ENCODE measurements around the gene PLCH2. TPM values are rescaled to one million over a fixed set of nuclear protein-coding genes. Genes with fewer than 3 reads are reported as not detected.

Gene PLCH2
- total and polyA plus RNA-seq, 2 donors (not counting 3 experiments of a cell fraction or from before 2014, with no cell fraction given) = 0.19 to 0.31 TPM

- no peak for DNase-seq (ENCODE audit: low read depth, low spot score)
- intact Hi-C loops (cut with micrococcal nuclease) = no loop called here
- H3K79me2 ChIP-seq (ENCODE audit: control insufficient read depth, insufficient read depth, low read length) = no peaks in the 10 kb centered on the region
- no peaks in the 10 kb centered on the region for H3K27me3 ChIP-seq (ENCODE audit: control insufficient read depth in 2 of 2, insufficient read depth in 2 of 2, low read length in 2 of 2)
- H4K20me1 ChIP-seq (replicated peaks; ENCODE audit: control insufficient read depth, extremely low read depth, insufficient read depth, low read length) = no peaks in the 10 kb centered on the region
- dilution Hi-C loops (cut with MboI; ENCODE audit: extremely low pct_ligation_motif_present, low sequenced_read_pairs) = no loop called here
- H3K9ac ChIP-seq (replicated peaks; ENCODE audit: extremely low read depth, insufficient read depth, low read length) = no peak overlapping the region
- no peaks in the 10 kb centered on the region for H3K9me1 ChIP-seq (replicated peaks; ENCODE audit: control insufficient read depth, extremely low read depth, insufficient read depth, low read length)
- H3K27ac ChIP-seq (ENCODE audit: insufficient read depth, low read depth, low read length) = no peak overlapping the region
- H3K4me1 ChIP-seq (ENCODE audit: control insufficient read depth, extremely low read depth, insufficient read depth, low read length) = no peaks in the 10 kb centered on the region
- CTCF ChIA-PET = interaction anchor here (1.0 kb wide), 1 partner anchor 10 kb away, joined by 3 read pairs; no protein-coding TSS in a partner anchor
- no peak overlapping the region for H2AFZ ChIP-seq (ENCODE audit: low read depth, low read length)
- POLR2A ChIA-PET = no interaction called here
- H3K4me2 ChIP-seq (ENCODE audit: insufficient read depth, low read length) = no peak overlapping the region
- no peak for TF ChIP-seq MAX (IDR thresholded peaks at IDR 0.05; ENCODE audit: insufficient read depth, insufficient read length)
- H3K9me3 ChIP-seq (replicated peaks; ENCODE audit: control insufficient read depth, insufficient read depth, low read length) = no peaks in the 10 kb centered on the region
- FAIRE-seq = no peak
- no peaks in the 10 kb centered on the region for H3K36me3 ChIP-seq (ENCODE audit: control insufficient read depth in 2 of 2, extremely low read depth in 1 of 2, insufficient read depth in 2 of 2, low read length in 2 of 2)
- no TSS peak for BruUV-seq (replicated peaks)
- no peak overlapping the region for H3K4me3 ChIP-seq (replicated peaks in 1 of 3; ENCODE audit: insufficient read depth in 1 of 3, low read depth in 1 of 3, low read length in 3 of 3)
These were observed 9.8 kb upstream of the PLCH2 start for GRCh38 chr1:2466270-2466665.

GRCh38 chr1:2466958-2467554, 9.0 kb upstream of the PLCH2 start:
- no peak overlapping the region for H3K9ac ChIP-seq (replicated peaks; ENCODE audit: extremely low read depth, insufficient read depth, low read length)
- no peaks in the 10 kb centered on the region for H3K36me3 ChIP-seq (ENCODE audit: control insufficient read depth in 2 of 2, extremely low read depth in 1 of 2, insufficient read depth in 2 of 2, low read length in 2 of 2)
- H3K9me3 ChIP-seq (replicated peaks; ENCODE audit: control insufficient read depth, insufficient read depth, low read length) = no peaks in the 10 kb centered on the region
- intact Hi-C loops (cut with micrococcal nuclease) (no loop called here), dilution Hi-C loops (cut with MboI; ENCODE audit: extremely low pct_ligation_motif_present, low sequenced_read_pairs) (no loop called here)
- H3K27ac ChIP-seq (ENCODE audit: insufficient read depth, low read depth, low read length) = no peak overlapping the region
- BruUV-seq (replicated peaks) = no TSS peak
- no peaks in the 10 kb centered on the region for H3K79me2 ChIP-seq (ENCODE audit: control insufficient read depth, insufficient read depth, low read length)
- H3K9me1 ChIP-seq (replicated peaks; ENCODE audit: control insufficient read depth, extremely low read depth, insufficient read depth, low read length) = no peaks in the 10 kb centered on the region
- H3K4me2 ChIP-seq (ENCODE audit: insufficient read depth, low read length) = no peak overlapping the region
- POLR2A ChIA-PET = no interaction called here
- no peak overlapping the region for H2AFZ ChIP-seq (ENCODE audit: low read depth, low read length)
- no peak overlapping the region for H3K4me3 ChIP-seq (replicated peaks in 1 of 3; ENCODE audit: insufficient read depth in 1 of 3, low read depth in 1 of 3, low read length in 3 of 3)
- CTCF ChIA-PET = interaction anchor here (1.0 kb wide), 1 partner anchor 11 kb away, joined by 3 read pairs; no protein-coding TSS in a partner anchor
- FAIRE-seq (no peak), DNase-seq (ENCODE audit: low read depth, low spot score) (no peak)
- TF ChIP-seq POLR2A (IDR thresholded peaks at IDR 0.05; ENCODE audit: low read depth, low read length) (no peak), EZH2 (IDR thresholded peaks at IDR 0.05; ENCODE audit: borderline replicate concordance, low read depth, low read length, severe bottlenecking) (no peak), POLR2AphosphoS5 (IDR thresholded peaks at IDR 0.05; ENCODE audit: insufficient read depth, low read depth, low read length) (no peak), GATA2 (IDR thresholded peaks at IDR 0.05; ENCODE audit: insufficient read depth, insufficient read length, low read depth, low read length) (no peak), CTCF (IDR thresholded peaks at IDR 0.05; ENCODE audit: extremely low read depth in 1 of 2, insufficient read depth in 1 of 2, low read depth in 1 of 2, low read length in 2 of 2) (no peak), MYC (IDR thresholded peaks at IDR 0.05; ENCODE audit: low read depth, low read length) (no peak), JUN (IDR thresholded peaks at IDR 0.05; ENCODE audit: borderline replicate concordance, insufficient read depth, insufficient read length, low read depth) (no peak), FOS (IDR thresholded peaks at IDR 0.05; ENCODE audit: borderline replicate concordance, insufficient read depth, low read length) (no peak)
- H4K20me1 ChIP-seq (replicated peaks; ENCODE audit: control insufficient read depth, extremely low read depth, insufficient read depth, low read length) = no peaks in the 10 kb centered on the region
- no peaks in the 10 kb centered on the region for H3K27me3 ChIP-seq (ENCODE audit: control insufficient read depth in 2 of 2, insufficient read depth in 2 of 2, low read length in 2 of 2)
- H3K4me1 ChIP-seq (ENCODE audit: control insufficient read depth, extremely low read depth, insufficient read depth, low read length) = no peaks in the 10 kb centered on the region

Data from endothelial cell of umbilical vein (primary cell).